HG02571 (cell line): ENCODE data around the gene PSD.

Experiments
- ATAC-seq: cut with Tn5 transposase; IDR thresholded peaks from one replicate; pipeline ENCODE4 v1.9.1; 2021; ENCODE audit warnings: mild to moderate bottlenecking, moderate library complexity; ENCODE audit not compliant: unreplicated experiment

PSD gene

DNA sequence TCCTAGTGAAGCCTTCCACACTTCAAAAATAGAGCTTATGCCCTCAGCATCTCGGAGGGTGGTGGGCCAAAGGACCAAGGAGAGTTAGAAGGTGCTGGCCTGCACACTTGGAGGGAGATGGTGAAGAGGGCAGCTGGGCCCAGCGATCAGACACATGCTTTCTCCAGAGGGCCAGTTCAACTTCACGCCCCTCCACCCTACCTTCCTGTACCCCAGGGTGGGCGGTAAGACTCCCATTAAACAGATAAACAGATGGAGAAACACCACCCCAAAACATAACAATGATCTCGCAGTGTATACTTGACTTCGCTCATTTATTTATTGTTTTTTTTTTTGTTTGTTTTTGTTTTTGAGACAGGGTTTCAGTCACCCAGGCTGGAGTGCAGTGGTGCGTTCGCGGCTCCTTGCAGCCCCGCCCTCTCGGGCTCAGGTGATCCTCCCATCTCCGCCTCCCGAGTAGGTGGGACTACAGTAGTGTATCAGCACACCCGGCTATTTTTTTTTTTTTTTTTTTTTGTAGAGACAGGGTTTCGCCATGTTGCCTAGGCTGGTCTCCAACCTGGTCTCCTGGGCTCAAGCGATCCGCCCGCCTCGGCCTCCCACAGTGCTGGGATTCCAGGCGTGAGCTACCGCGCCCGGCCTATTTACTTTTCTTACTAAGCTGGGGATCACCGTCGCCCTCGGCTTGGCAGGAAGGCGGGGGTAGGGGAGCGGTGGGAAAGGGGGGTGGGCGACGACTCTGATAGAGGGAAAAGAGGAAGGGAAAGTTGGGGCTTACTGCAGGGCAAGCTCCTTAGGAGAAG is 30.9 kb upstream of the PSD start:
- ATAC-seq: peak; percentile 35

DNA sequence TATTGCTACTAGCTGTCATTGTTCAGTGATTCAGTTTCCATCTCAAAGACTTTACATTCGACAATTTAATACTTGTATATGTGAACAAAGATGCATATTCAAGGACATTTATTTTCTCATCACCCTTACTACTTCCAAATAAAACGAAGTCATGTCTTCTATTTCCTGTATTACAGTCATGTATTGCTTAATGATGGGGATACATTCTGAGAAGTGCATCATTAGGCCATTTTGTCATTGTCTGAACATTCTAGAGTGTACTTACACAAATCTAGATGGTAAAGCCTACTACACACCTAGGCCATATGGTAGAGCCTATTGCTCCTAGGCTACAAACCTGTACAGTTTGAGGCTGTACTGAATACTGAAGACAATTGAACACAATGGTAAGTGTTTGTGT is 26.3 kb upstream of the PSD start:
- no peak for ATAC-seq

DNA sequence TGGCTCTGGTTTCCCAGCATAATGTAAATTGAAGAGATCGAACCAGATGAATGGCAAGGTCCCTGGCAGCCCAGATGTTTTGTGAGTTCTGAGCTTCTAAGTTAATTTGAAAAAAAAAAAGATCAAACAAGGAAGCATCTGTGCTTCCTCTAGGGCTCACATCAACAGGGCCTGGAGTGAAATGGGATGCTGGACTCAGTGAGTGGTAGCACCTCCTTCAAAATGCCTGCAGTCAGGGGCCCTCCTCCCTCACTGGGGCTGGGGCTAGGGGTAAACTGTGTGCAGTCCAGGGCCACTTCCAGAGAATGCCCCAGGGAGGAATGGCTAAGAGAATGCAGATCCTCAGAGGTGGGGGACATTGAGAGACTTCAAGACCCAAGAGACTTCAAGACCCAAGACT is 19.8 kb upstream of the PSD start:
- ATAC-seq: no peak

DNA sequence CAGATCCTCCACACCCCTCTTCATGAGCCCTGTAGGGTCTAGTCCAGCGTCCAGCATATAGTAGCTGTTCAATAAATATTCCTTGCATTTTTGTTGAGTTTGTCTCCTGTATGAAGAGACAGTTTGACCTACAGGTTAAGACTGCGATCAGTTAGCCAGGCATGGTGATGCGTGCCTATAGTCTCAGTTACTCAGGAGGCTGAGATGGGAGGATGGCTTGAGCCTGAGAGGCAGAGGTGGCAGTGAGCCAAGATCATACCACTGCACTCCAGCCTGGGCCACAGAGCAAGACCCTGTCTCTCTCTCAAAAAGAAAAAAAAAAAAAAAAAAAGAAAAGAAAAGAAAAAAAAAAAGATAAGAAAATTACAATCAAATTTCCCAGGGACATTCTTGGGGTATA is 18.9 kb upstream of the PSD start:
- no peak for ATAC-seq

DNA sequence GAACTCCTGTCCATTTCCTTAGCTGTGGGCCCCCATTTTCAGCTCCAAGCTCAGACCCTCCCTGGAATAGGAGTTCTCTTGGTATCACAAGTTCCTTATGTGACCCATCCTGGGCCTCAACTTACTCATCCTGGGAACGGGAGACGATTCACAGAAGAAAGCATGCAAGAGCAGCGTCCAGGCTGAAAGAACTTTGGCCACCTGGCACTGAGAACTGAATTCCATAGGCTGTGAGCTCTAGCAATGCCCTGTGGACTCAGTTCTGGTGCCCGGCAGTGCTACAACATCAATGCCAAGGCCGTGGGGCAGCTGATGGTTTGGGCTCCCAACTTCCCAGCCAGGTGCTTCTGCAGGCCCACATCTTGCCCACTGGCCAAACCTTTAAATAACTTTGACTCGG is 17.7 kb upstream of the PSD start:
- ATAC-seq: no peak

DNA sequence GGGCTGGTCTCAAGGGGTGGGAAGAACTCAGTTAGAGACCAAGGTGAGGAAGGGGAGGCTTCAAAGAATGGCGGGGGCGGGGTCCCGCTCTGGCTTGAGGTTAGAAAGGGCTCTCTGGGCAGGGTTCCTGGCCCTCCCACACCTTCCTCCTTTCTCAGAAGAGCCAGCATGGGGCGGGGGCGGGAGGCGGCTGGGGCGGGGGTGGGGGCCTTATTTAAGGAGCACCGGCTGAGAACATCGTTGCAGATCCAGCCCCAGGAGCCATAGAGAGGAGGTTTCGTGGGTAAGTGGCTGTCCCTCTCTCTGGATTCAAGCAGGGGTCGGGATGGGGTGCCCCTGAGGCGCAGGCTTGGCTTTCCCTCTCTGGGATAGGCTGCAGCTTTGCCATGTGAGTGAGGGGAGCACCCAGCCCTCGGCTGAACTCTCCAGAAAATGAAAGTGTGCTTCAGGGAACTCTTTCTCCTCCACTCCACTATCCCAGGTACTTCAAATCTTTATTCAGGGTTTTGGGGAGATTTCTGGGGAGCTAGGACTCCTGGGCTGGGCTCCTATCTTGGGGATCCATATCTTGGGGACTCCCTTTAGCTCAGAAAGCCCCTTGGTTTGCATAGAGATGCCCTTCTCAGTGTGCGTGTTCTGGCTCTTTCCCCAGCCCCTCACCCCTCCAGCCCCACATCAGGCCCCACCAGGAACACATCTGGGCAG is 17.1 kb upstream of the PSD start:
- no peak for ATAC-seq

DNA sequence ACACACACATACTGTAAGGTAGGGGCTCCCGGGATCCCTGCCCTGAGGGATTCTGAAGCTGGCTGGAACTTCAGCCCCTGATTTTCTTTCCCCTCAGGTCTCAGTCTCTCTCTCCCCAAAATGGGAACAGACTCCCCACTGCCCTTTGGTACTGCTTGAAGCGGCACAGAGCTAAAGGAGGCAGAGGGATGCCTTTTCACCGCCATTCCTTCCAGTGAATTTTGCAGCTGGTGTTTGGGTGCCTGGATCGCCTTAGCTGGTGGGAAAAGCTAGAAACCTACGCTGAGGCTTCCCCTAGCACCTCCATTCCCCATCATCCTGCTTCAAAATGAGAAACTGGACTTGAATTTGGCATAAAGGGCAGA is 16.5 kb upstream of the PSD start:
- ATAC-seq: no peak

DNA sequence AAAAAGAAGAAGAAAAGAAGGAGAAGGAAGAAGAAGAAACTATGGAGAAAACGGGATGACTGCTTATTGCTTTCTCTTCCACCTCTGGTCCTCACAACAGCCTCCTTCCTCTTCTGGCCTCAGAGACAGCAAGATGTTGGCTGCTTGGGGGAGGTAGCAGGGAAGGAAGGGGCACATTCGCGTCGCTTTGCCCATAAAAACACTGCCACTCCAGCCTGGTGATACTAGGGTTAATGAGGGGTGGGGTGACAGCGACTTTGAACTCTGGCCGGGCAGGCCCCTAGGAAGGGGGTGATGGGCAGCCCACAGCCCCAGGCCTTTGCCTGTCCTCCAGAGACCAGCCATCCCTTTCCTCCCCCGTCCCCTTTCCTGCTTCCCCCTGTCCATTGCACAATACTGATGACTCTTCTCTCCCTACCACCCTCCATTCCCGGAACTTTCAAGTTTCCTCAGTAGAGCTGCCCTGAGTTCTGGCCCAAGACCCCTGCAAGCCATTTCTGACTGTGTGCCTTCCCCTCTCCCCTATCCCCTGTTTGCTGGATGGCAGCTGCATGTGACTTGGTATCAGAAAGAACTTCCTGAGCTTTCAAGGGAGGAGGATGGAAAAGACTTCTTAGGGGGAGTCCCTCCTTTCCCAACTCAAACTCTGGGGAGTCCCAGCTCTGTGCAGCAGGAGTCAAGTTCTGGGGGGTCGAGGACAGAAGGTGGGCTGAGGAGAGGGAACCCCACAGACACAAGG is 16.0 kb upstream of the PSD start:
- no peak for ATAC-seq

DNA sequence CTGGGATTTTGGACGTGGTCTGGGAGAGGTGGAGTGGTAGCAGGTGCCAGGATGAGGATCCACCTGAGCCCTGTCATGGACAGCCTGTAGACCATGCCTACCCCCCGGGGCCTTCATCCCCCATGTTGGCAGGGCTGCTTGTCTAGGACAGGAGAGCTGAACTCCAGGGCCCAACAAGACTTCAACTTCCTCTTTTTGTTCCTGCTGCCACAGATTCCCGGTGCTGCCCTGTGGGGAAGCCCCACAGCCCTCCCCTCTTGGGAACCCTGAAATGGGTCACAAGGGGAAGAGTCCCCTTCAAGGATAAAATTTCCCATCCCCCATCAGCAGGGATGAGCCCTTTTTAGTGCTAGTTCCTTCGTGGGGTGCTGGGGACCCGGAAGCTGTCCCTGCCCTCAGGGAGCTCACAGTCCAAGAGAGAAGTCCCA is 15.0 kb upstream of the PSD start:
- ATAC-seq: no peak

DNA sequence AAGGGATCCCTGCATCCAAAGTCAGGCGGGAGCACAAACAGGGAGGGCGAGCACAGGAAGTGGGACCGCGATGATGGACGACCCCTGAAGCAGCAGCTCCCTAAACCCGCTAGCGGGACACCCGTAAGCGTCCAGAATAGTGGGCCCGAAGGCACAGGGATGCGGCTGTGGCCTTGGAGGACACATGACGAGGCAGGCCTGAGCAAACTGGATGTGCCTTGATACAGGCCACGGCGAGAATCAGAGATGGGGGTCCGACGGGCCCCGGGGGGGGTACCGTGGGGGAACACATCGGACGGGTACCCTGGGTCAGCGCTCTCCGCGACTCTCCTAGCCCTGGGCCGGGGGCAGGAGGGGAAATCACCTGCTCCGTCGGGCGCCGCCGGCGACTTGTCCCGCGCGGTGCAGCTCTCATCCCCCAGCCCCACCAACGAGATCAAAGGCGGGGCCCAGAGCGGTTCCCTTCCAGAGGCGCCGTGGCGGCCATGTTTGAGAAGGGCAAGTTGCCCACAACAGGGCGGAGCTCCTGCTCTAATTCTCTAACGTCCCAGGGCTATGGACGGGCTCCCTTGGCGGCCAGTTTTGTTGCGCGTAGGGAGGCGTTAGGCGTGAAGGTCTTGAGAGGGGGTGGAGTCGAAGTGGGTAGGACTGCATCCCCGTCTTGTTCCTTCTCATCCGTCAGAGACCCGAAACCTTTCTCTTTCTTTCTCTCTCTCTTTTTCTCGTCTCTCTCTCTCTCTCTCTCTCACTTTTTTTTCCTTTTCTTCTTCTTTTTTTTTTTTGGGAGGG is 13.8 kb upstream of the PSD start, which contains the start of gene CUEDC2:
CUEDC2 (minus strand) TSS at position 413 of the 789 bp plus-strand sequence. CDS start 7,386 bp downstream, outside the sequence.
- ATAC-seq: peak; percentile 82

DNA sequence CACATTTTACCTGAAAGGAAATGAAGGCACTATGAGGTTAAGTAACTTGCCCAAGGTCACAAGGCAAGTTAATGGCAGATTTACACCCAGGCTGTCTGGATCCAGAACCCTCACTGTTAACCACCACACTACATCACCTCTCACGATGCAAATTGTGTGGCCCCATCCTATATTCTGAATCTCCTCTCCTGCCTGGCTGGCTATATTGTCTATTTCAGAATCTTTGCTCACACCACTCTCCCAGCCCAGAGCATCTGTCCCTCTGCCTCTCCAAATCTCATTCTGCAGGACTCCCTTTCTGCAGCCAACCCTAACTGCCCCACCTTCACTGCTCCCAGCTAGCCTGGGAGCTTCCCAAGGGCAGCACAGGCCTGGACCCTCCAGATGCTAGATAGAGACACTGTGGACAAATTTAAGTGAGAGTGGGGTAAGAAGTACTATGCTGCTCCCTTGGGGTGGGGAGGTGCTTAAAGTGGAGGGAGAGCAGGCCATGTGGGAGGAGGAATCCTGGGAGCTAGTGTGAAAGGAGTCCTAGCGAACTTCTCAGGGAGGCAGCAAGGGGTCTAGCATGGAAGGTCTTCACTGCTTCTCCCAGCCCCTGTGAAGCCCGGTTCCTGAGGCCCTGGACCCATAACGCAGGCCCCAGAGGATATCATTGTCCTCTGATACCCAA is 13.0 kb upstream of the PSD start:
- no peak for ATAC-seq

DNA sequence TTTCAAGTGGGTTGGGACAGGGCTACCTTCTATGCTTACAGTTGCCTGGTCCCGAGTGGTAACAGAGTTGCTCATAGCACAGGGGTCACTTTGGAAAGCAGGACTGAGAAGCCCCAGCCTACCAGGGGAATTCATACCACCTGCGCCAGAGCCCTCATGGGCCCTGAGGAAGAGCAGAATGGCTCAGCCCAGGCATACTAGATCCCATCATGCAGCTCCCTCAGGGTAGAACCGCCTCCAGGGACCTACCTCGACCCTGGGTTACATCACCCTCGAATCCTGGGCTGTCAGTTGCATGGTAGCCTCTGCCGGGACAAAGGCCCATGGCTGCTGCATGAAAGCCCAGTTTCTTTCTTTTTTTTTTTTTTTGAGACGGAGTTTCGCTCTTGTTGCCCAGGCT is 10.9 kb upstream of the PSD start:
- ATAC-seq: no peak

DNA sequence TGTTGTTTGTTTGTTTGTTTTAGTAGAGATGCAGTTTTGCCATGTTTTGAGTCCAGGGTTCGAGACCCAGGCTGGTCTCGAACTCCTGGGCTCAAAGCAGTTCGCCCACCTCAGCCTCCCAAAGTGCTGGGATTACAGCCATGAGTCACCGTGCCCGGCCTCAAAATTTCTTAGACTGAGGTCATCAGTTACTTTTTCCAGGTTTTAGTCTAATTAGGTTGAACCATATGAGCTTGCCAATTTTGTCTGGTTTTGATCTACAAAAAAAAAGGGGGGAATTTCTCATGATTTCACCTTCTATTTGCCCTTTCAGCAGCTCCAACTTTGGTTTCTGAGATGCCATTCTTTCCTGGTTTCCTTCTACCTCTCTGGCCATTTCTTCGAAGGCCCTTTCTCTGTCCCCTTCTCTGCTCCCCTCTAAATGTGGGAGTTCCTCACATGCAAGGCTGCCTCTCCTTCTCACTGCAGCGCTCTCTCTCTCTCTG is 8.3 kb upstream of the PSD start:
- no peak for ATAC-seq

DNA sequence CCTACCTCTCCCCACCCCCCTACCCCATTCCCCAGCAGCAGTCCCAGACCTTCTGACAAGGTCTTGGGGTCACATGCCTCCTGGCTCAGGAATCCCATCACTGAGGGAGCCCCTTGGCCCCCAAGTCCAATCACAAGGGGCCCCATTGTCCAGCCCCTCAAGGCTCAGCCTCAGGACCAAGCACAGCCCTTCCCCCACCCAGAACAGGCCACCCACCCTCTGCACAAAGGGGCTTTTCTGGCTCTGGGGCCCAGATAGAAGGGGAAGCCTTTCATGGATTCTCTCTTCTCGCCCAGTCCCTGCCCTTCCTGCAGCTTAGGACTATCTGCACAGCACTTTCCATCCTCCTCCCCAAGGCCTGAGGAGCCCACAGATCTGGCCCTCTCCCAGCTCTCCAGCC is 6.9 kb upstream of the PSD start:
- ATAC-seq: no peak

DNA sequence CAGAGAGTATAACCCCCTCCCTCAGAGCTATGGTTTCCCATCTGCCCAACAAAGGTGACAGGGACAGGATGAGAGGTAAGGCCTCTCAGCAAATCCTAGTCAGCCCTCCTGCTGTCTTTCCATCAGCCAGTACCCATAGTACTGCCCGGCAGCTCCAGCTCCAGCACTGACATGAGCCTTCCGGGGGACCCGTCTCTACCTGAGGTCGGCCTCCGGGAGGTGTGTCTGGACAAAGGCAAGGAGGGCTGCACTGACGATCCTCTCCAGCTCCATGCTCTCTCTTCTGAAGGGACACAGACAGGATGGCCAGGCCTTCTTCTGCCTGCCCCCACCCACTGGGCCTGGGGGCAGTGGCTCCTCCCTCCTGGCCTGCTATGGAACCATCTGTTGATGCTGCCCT is 6.3 kb upstream of the PSD start:
- no peak for ATAC-seq

DNA sequence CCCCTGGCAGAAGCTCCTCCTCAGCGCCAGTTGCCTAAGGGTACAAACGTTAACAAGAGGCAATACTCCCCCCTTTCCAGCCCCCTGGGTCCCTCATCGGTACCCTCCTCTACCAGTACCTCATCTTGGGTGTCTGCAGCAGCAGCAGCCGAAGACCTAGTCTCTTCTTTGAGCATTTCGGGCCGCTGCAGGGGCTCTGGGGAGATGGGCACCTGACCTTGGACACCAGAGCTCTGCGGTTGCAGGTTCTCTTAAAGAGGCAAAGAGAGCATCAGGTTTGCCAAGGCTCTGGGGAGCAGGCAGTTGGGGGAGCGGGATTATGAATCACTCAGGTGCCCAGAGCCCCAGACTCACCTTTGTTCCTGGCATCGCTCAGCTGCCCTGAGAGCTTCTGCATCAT is 5.6 kb upstream of the PSD start:
- no peak for ATAC-seq

DNA sequence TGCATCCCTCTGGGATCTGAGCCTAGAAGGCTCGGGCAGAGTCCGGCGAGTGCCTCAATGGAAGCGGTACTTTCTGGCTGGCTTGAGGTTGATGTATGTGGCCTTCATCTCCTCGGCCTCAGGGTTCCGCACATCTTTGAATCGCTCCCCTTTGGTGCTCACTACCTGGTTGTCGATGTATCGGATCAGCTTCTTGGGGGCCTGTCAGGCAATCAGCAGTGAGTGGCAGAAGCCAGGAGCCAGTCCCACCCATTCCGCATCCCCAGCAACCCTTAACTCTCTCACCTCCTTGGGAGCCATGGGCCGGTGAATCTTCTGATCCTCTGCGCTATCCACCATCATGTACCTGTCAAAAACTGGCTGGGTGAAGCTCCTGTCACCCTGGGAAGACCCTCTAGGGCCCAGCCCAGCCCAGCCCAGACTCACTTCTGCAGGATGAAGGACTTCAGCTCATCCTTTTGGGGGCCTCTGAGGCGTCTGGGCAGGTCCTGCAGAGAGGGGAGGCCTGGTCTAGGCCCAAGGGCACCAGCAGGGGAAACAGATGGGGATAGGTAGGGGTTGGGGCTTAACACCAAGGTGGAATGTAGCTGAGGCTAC is 4.9 kb upstream of the PSD start:
- no peak for ATAC-seq

DNA sequence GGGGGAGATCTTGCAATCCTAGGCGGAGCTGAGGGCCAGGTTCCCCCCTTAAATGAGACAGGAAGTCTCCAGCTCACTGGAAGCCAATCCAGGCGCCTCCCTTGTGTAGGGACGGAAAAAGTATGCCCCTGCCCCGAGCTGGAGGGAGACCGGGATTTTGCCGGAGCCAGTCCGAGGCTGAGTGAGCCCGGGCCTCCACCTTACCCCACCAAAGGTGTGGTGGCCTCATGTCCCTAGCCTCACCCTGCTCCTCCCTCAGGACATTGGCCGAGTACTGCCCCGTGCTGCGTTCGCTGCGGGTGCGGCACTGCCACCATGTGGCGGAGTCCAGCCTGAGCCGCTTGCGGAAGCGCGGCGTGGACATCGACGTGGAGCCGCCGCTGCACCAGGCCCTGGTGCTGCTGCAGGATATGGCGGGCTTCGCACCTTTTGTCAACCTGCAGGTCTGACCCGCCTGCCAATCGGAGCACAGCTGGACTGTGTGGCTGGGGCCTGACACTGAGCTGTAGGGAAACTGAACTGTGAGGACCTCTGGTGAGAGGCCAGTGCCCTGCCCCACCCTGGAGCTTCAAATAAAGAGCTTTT is 4.1 kb upstream of the PSD start:
- no peak for ATAC-seq

DNA sequence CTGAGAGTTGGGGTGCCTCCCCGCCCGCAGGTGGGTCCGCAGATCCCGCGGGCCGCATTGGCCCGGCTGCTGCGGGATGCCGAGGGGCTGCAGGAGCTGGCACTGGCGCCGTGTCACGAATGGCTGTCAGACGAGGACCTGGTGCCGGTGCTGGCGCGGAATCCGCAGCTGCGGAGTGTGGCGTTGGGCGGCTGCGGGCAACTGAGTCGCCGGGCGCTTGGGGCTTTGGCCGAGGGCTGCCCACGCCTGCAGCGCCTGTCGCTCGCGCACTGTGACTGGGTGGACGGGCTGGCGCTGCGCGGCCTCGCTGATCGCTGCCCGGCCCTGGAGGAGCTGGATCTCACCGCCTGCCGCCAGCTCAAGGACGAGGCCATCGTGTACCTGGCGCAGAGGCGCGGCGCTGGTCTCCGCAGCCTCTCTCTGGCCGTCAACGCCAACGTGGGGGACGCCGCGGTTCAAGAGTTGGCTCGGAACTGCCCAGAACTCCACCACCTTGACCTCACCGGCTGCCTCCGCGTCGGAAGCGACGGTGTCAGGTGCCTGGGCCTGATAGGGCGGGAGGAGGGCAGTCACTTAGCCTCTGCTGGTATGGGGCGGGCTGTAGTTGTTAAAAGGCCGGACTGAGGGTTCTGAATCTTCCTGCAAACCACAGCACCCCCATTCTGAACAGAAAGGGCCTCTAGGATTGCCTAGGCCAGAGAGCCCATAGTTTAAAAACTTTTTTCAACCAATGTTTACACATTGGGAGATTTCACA is 3.4 kb upstream of the PSD start:
- no peak for ATAC-seq
